K562 (cell line): ENCODE measurements around the gene RABL2B.

Experiments used
- CHD2 ChIP-seq: IDR thresholded peaks from 2 replicates; pipeline ENCODE4 v1.6.1; 2011; ENCODE audit warnings: low read depth, low read length
- CTCF ChIP-seq, 3 experiments: IDR thresholded peaks in 2 of 3; conservative IDR thresholded peaks in 1 of 3; 2 replicates each; pipeline ENCODE4 v1.5.1; 2011 to 2012; ENCODE audit warnings: low read length in 3 of 3, mild to moderate bottlenecking in 3 of 3, control low read depth in 2 of 3, improper control_type of control experiment in 1 of 3, inconsistent platforms in 1 of 3, low read depth in 1 of 3, mixed read lengths in 1 of 3, moderate library complexity in 1 of 3; ENCODE audit not compliant: insufficient read depth in 2 of 3
- SLC30A9 ChIP-seq: fragments of 250-450 bp; sonication (Bioruptor Pico); IDR thresholded peaks from 2 replicates; pipeline ENCODE4 v1.8.0; 2022; ENCODE audit warnings: mild to moderate bottlenecking, moderate library complexity
- ZBTB33 ChIP-seq: sonication (generic); formaldehyde crosslinking; IDR thresholded peaks from 2 replicates; pipeline ENCODE4 v1.8.1; 2023; ENCODE audit warnings: mild to moderate bottlenecking, missing genetic modification reagents
- ZFP36 ChIP-seq: fragments of 150-350 bp; IDR thresholded peaks from 2 replicates; pipeline ENCODE4 v1.6.1; 2018; ENCODE audit warnings: low read length, low read depth; ENCODE audit not compliant: partially characterized antibody
- TF ChIP-seq, protein P1 (sequence below), 2 experiments: IDR thresholded peaks; 2 replicates each; pipeline ENCODE4 v1.6.1; 2011; ENCODE audit warnings: borderline replicate concordance in 1 of 2, control low read depth in 1 of 2, low read depth in 1 of 2, low read length in 1 of 2, mild to moderate bottlenecking in 1 of 2, mixed read lengths in 1 of 2, moderate library complexity in 1 of 2; ENCODE audit not compliant: insufficient read depth in 1 of 2, insufficient read length in 1 of 2, poor library complexity in 1 of 2, severe bottlenecking in 1 of 2; ENCODE audit errors: extremely low read depth in 1 of 2
- TF ChIP-seq, protein P2 (sequence below), 2 experiments: fragments of 450-650 bp; IDR thresholded peaks; 2 replicates each; pipeline ENCODE4 v1.6.1; 2016

GRCh38 chr22:50734986-50735738 is 48.3 kb downstream of the RABL2B start:
- no peak for TF ChIP-seq CHD2
- no peak for TF ChIP-seq SLC30A9
- TF ChIP-seq, protein P1, sequence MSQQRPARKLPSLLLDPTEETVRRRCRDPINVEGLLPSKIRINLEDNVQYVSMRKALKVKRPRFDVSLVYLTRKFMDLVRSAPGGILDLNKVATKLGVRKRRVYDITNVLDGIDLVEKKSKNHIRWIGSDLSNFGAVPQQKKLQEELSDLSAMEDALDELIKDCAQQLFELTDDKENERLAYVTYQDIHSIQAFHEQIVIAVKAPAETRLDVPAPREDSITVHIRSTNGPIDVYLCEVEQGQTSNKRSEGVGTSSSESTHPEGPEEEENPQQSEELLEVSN (IDR thresholded peaks at IDR 0.05; ENCODE audit: borderline replicate concordance in 1 of 2, extremely low read depth in 1 of 2, insufficient read depth in 1 of 2, insufficient read length in 1 of 2, low read depth in 1 of 2, low read length in 1 of 2, poor library complexity in 1 of 2, severe bottlenecking in 1 of 2): no peak
- no peak for TF ChIP-seq ZBTB33
- TF ChIP-seq ZFP36: no peak
- no peak for TF ChIP-seq CTCF (IDR thresholded peaks at IDR 0.05 in 2 of 3, conservative IDR thresholded peaks at IDR 0.05 in 1 of 3; ENCODE audit: insufficient read depth in 2 of 3, low read depth in 1 of 3, low read length in 3 of 3)
- TF ChIP-seq, protein P2, sequence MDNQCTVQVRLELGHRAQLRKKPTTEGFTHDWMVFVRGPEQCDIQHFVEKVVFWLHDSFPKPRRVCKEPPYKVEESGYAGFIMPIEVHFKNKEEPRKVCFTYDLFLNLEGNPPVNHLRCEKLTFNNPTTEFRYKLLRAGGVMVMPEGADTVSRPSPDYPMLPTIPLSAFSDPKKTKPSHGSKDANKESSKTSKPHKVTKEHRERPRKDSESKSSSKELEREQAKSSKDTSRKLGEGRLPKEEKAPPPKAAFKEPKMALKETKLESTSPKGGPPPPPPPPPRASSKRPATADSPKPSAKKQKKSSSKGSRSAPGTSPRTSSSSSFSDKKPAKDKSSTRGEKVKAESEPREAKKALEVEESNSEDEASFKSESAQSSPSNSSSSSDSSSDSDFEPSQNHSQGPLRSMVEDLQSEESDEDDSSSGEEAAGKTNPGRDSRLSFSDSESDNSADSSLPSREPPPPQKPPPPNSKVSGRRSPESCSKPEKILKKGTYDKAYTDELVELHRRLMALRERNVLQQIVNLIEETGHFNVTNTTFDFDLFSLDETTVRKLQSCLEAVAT (IDR thresholded peaks at IDR 0.05): no peak
